Activated naive CD8-positive, alpha-beta T cell (primary cell): ENCODE data around the gene TCF25.
"Not testable (repeated sequence)": the region's sequence is repeated elsewhere in the genome, so short reads cannot be mapped to it uniquely, and the experiment has no call there.

ENCODE experiments used
- H3K27ac Mint-ChIP-seq: one replicate; pipeline ENCODE4 v1.8.0; 2021; ENCODE audit warnings: mixed read lengths
- H3K27me3 Mint-ChIP-seq: one replicate; pipeline ENCODE4 v1.8.0; 2021; ENCODE audit warnings: mixed read lengths
- H3K36me3 Mint-ChIP-seq: one replicate; pipeline ENCODE4 v1.8.0; 2021; ENCODE audit warnings: mixed read lengths
- H3K4me1 Mint-ChIP-seq: one replicate; pipeline ENCODE4 v1.8.0; 2021; ENCODE audit warnings: low read depth, mixed read lengths
- H3K4me3 Mint-ChIP-seq: one replicate; pipeline ENCODE4 v1.8.0; 2021; ENCODE audit warnings: mild to moderate bottlenecking, mixed read lengths
- H3K9me3 Mint-ChIP-seq: one replicate; pipeline ENCODE4 v1.8.0; 2021; ENCODE audit warnings: low read depth, mixed read lengths

Gene TCF25

GRCh38 chr16:89913408-89914387 is 40.3 kb downstream of the TCF25 start:
- Mint-ChIP-seq H3K4me1 (peaks cover 8% of the 10 kb centered on the region), H3K27ac (no peak overlapping the region), H3K9me3 (no peaks in the 10 kb centered on the region), H3K27me3 (no peaks in the 10 kb centered on the region), H3K36me3 (peaks cover 3% of the 10 kb centered on the region), H3K4me3 (no peak overlapping the region)

DNA sequence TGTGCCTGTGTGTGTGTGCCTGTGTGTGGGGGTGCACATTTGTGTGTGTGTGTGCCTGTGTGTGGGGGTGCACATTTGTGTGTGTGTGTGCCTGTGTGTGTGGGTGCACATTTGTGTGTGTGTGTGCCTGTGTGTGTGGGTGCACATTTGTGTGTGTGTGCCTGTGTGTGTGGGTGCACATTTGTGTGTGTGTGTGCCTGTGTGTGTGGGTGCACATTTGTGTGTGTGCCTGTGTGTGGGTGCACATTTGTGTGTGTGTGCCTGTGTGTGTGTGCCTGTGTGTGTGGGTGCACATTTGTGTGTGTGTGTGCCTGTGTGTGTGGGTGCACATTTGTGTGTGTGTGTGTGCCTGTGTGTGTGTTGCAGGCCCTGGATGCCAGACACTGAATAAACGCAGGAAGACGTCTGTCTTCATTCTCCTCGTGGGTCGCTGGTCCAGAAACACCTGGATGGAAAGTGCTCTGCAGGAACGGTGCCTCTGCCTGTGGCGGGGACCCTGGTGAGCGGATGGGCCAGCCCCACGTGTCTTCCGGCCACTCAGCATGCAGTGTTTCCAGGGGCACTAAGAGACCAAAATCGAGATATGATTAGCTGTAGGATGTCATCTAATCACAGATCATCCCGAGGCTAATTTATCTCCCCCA is 41.4 kb downstream of the TCF25 start:
- H3K4me3 Mint-ChIP-seq, H3K36me3 Mint-ChIP-seq, H3K27me3 Mint-ChIP-seq, H3K9me3 Mint-ChIP-seq, H3K27ac Mint-ChIP-seq: not testable (repeated sequence)
- H3K4me1 Mint-ChIP-seq = peaks cover 14% of the 10 kb centered on the region

GRCh38 chr16:89915303-89916232 is 42.2 kb downstream of the TCF25 start:
- Mint-ChIP-seq H3K4me3 (no peak overlapping the region), H3K27me3 (peaks cover 3% of the 10 kb centered on the region), H3K4me1 (peaks cover 19% of the 10 kb centered on the region), H3K36me3 (peaks cover 3% of the 10 kb centered on the region), H3K9me3 (no peaks in the 10 kb centered on the region), H3K27ac (no peak overlapping the region)

- Mint-ChIP-seq H3K27ac (no peak overlapping the region), H3K4me3 (peak overlapping the region; percentile 62), H3K4me1 (peaks cover 34% of the 10 kb centered on the region), H3K36me3 (peaks cover 3% of the 10 kb centered on the region), H3K27me3 (peaks cover 6% of the 10 kb centered on the region), H3K9me3 (no peaks in the 10 kb centered on the region)
Observed at GRCh38 chr16:89917773-89918452, 44.5 kb downstream of the TCF25 start.

- H3K27ac Mint-ChIP-seq = no peak within 1 kb of the TSS
- H3K4me3 Mint-ChIP-seq = peak within 1 kb of the TSS; percentile 62
- no peaks in the 10 kb centered on the region for H3K36me3 Mint-ChIP-seq
- peaks cover 32% of the 10 kb centered on the region for H3K4me1 Mint-ChIP-seq
- H3K27me3 Mint-ChIP-seq = peaks cover 6% of the 10 kb centered on the region
- H3K9me3 Mint-ChIP-seq = no peaks in the 10 kb centered on the region
Observed at GRCh38 chr16:89918453-89919347, 45.3 kb downstream of the TCF25 start, which contains the start of gene MC1R. Gene MC1R (plus strand): TSS chr16:89918862. CDS start chr16:89919259, 397 bp downstream.

GRCh38 chr16:89919535-89920406 is 46.4 kb downstream of the TCF25 start:
- Mint-ChIP-seq H3K27me3 (peaks cover 6% of the 10 kb centered on the region), H3K27ac (no peak overlapping the region), H3K4me3 (peak overlapping the region; percentile 59), H3K9me3 (no peaks in the 10 kb centered on the region), H3K4me1 (peaks cover 34% of the 10 kb centered on the region), H3K36me3 (no peaks in the 10 kb centered on the region)

GRCh38 chr16:89920723-89921122 is 47.3 kb downstream of the TCF25 start:
- Mint-ChIP-seq H3K36me3 (no peaks in the 10 kb centered on the region), H3K4me1 (peaks cover 34% of the 10 kb centered on the region), H3K27ac (no peak overlapping the region), H3K27me3 (peaks cover 6% of the 10 kb centered on the region), H3K9me3 (no peaks in the 10 kb centered on the region), H3K4me3 (no peak overlapping the region)

- H3K27me3 Mint-ChIP-seq = peaks cover 6% of the 10 kb centered on the region
- H3K4me3 Mint-ChIP-seq = no peak overlapping the region
Observed at GRCh38 chr16:89921131-89921701, 47.8 kb downstream of the TCF25 start.

GRCh38 chr16:89921702-89922476 is 48.5 kb downstream of the TCF25 start:
- peak overlapping the region; percentile 67 for H3K4me3 Mint-ChIP-seq
- H3K4me1 Mint-ChIP-seq = peaks cover 36% of the 10 kb centered on the region
- H3K27me3 Mint-ChIP-seq = peaks cover 6% of the 10 kb centered on the region

More at GRCh38 chr16:89921131-89921701, 47.8 kb downstream of the TCF25 start:
- Mint-ChIP-seq H3K4me1 (peaks cover 34% of the 10 kb centered on the region), H3K27ac (no peak overlapping the region), H3K36me3 (no peaks in the 10 kb centered on the region), H3K9me3 (no peaks in the 10 kb centered on the region)

DNA sequence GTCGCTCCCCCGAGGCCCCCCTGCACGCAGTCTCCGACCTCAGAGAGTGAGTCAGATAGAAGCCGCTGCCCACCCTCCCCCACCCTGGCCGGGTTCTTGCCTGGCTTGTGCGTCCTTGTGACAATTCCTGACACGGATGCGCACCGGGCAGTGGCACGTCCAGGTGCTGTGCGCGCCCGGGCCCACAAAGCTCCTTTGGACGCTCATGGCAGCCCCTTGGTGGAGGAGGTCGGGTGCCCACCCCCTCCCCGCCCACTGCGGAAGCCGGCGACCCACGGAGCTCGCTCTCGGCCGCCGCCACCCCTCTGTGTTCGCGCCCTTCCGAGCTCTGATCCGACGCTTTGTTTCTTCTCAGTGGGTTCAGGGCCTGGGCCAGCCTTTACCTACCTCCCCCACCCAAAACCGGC is 49.1 kb downstream of the TCF25 start:
- no peaks in the 10 kb centered on the region for H3K36me3 Mint-ChIP-seq
- H3K9me3 Mint-ChIP-seq = no peaks in the 10 kb centered on the region
- H3K4me1 Mint-ChIP-seq = peaks cover 36% of the 10 kb centered on the region
- H3K27ac Mint-ChIP-seq = no peak overlapping the region
- peaks cover 7% of the 10 kb centered on the region for H3K27me3 Mint-ChIP-seq
- peak overlapping the region; percentile 67 for H3K4me3 Mint-ChIP-seq

More at GRCh38 chr16:89921702-89922476, 48.5 kb downstream of the TCF25 start:
- Mint-ChIP-seq H3K36me3 (no peaks in the 10 kb centered on the region), H3K9me3 (no peaks in the 10 kb centered on the region), H3K27ac (no peak overlapping the region)

- H3K27ac Mint-ChIP-seq = no peak within 1 kb of the TSS
- H3K4me3 Mint-ChIP-seq = peak within 1 kb of the TSS; percentile 67
- no peaks in the 10 kb centered on the region for H3K9me3 Mint-ChIP-seq
Observed at GRCh38 chr16:89922884-89923639, 49.7 kb downstream of the TCF25 start, which contains the start of gene TUBB3. Gene TUBB3 (plus strand): TSS chr16:89923342. CDS start chr16:89923402, 60 bp downstream.

More at GRCh38 chr16:89922884-89923639, 49.7 kb downstream of the TCF25 start, which contains the start of gene TUBB3:
- Mint-ChIP-seq H3K36me3 (no peaks in the 10 kb centered on the region), H3K27me3 (peaks cover 7% of the 10 kb centered on the region), H3K4me1 (peaks cover 31% of the 10 kb centered on the region)
